ENCODE data around the gene STAMBPL1.

STAMBPL1 gene

GRCh38 chr10:88895250-88895649 lies 15.2 kb downstream of the STAMBPL1 start:
- no peak for DNase-seq

- DNase-seq = no peak
Observed at GRCh38 chr10:88896372-88896993, 16.4 kb downstream of the STAMBPL1 start.

GRCh38 chr10:88896994-88897853 lies 17.2 kb downstream of the STAMBPL1 start:
- no peak for DNase-seq

- DNase-seq = no peak
Observed at GRCh38 chr10:88898727-88899126, 18.7 kb downstream of the STAMBPL1 start.

- no peak for DNase-seq
Observed at GRCh38 chr10:88899886-88900285, 19.8 kb downstream of the STAMBPL1 start.

GRCh38 chr10:88901206-88901983 lies 21.4 kb downstream of the STAMBPL1 start:
- DNase-seq = no peak

- no peak for DNase-seq
Observed at GRCh38 chr10:88901984-88902789, 22.1 kb downstream of the STAMBPL1 start.

GRCh38 chr10:88903715-88904114 lies 23.7 kb downstream of the STAMBPL1 start:
- DNase-seq = no peak

- no peak for DNase-seq
Observed at GRCh38 chr10:88906921-88907320, 26.9 kb downstream of the STAMBPL1 start.

GRCh38 chr10:88908194-88908593 lies 28.1 kb downstream of the STAMBPL1 start:
- no peak for DNase-seq

- DNase-seq = no peak
Observed at GRCh38 chr10:88911116-88911515, 31.1 kb downstream of the STAMBPL1 start.

GRCh38 chr10:88911851-88912250 lies 31.8 kb downstream of the STAMBPL1 start:
- DNase-seq = no peak

GRCh38 chr10:88913127-88913526 lies 33.1 kb downstream of the STAMBPL1 start:
- peak; percentile 62 for DNase-seq

GRCh38 chr10:88913788-88914187 lies 33.7 kb downstream of the STAMBPL1 start:
- DNase-seq = no peak

- DNase-seq = no peak
Observed at GRCh38 chr10:88915781-88916180, 35.7 kb downstream of the STAMBPL1 start.

GRCh38 chr10:88916231-88916630 lies 36.2 kb downstream of the STAMBPL1 start:
- no peak for DNase-seq

- DNase-seq = no peak
Observed at GRCh38 chr10:88916986-88917385, 36.9 kb downstream of the STAMBPL1 start.

GRCh38 chr10:88918191-88918905 lies 38.3 kb downstream of the STAMBPL1 start:
- no peak for DNase-seq

- DNase-seq = no peak
Observed at GRCh38 chr10:88919041-88919440, 39.0 kb downstream of the STAMBPL1 start.

- no peak for DNase-seq
Observed at GRCh38 chr10:88920198-88920597, 40.2 kb downstream of the STAMBPL1 start.

GRCh38 chr10:88920986-88921593 lies 41.0 kb downstream of the STAMBPL1 start:
- no peak for DNase-seq

- no peak for DNase-seq
Observed at GRCh38 chr10:88922041-88922440, 42.0 kb downstream of the STAMBPL1 start.

Measured in NCI-H774 (cell line).